ENCODE results near the gene COMMD10. TPM values are rescaled to one million over a fixed set of nuclear protein-coding genes. Genes with fewer than 3 reads are reported as not detected.

The COMMD10 gene
- 10 to 100 TPM; 26.2 to 31.3 TPM for total RNA-seq

DNA sequence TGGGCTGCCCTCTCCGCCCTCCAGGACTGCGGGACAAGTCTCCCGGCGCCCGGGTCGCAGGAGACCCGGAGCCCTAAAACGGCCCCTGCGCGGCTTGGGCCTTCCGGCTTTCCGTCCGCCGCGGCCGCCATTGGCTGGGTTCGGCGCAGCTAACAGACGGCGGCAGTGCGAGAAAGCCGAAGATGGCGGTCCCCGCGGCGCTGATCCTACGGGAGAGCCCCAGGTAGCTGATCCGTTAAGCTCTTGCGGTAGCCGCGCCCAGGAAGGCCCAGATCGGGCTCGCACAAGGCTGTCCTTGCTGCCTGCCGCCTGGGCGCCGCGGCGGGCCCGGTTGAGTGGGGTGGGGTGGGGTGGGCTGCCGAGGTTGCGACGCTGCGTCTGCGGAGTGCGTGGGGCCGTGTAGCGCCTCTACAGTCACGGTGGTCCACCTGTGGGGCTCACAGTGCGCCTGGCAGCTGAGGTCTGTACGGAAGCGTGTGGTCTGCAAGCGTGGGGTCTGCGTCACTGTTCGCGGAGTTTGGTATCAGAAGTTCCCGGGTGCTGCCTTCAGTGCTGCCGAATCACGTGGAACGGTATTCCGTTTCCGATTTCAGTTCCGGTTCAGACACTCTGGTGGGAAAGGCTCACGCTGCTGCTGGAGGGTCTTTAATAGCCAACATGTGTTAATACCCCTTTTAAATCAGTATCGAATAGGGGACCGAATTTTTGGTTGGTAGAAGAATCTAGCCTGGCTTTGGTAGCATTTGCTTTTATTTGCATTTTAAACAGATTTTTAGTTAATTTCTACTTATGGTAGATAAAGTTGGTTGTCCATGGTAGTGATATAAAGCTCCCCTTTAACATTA is at the start of gene COMMD10:
TSS of gene COMMD10 (plus strand) at position 155 of the 845 bp plus-strand sequence.

Other genes with a start within 250 kb of the COMMD10 start
- gene ATG12, start 243.5 kb upstream of the COMMD10 start, total RNA-seq, result 10 to 100 TPM; 40.4 to 42.3 TPM
- gene AP3S1, start 243.1 kb upstream of the COMMD10 start, total RNA-seq, result 10 to 100 TPM; 71.7 to 73.1 TPM
- not detected for gene LVRN, start 122.5 kb upstream of the COMMD10 start, total RNA-seq
- not detected for gene ARL14EPL, start 52.6 kb upstream of the COMMD10 start, total RNA-seq

Data from activated naive CD4-positive, alpha-beta T cell treated with anti-CD3 and anti-CD28 coated beads, Interleukin-2, amount 10 ng/mL, durations not matched to agents 5 hours and 36 hours (primary cell).